Fibroblast of lung (primary cell): Measurements from ENCODE around the gene SLMAP. TPM values are rescaled to one million over a fixed set of nuclear protein-coding genes. Genes with fewer than 3 reads are reported as not detected.

Experiments used
- DNase-seq, 2 donors: peaks; one replicate each; pipeline versions ENCODE4 v3.0.0 to v3.0.0-alpha.2; 2010; ENCODE audit warnings: low read depth in 2 of 2
- H2AFZ ChIP-seq: 2 replicates; pipeline ENCODE4 v1.5.1; 2012; ENCODE audit warnings: low read length, control low read depth, inconsistent platforms
- H3K27ac ChIP-seq: 2 replicates; pipeline ENCODE4 v1.5.1; 2011; ENCODE audit warnings: low read length, control low read depth; ENCODE audit not compliant: insufficient read depth
- H3K27me3 ChIP-seq: 2 replicates; pipeline ENCODE4 v1.5.1; 2011; ENCODE audit warnings: mild to moderate bottlenecking, low read length; ENCODE audit not compliant: control insufficient read depth, insufficient read depth
- H3K36me3 ChIP-seq: 2 replicates; pipeline ENCODE4 v1.5.1; 2011; ENCODE audit warnings: low read length; ENCODE audit not compliant: control insufficient read depth, insufficient read depth
- H3K4me1 ChIP-seq: 2 replicates; pipeline ENCODE4 v1.5.1; 2011; ENCODE audit warnings: low read length; ENCODE audit not compliant: control insufficient read depth, insufficient read depth; ENCODE audit errors: extremely low read depth
- H3K4me2 ChIP-seq: 2 replicates; pipeline ENCODE4 v1.5.1; 2011; ENCODE audit warnings: low read length, control low read depth; ENCODE audit not compliant: insufficient read depth; ENCODE audit errors: extremely low read depth
- H3K4me3 ChIP-seq, 4 experiments: fragments of 200-600 bp in 1 of 4; sonication (generic) in 1 of 4; replicated peaks in 1 of 4; 2 replicates each; pipeline ENCODE4 v1.5.1; 2011 to 2016; ENCODE audit warnings: low read length in 4 of 4, low read depth in 3 of 4, mild to moderate bottlenecking in 3 of 4, control low read depth in 2 of 4, inconsistent platforms in 1 of 4, mixed read lengths in 1 of 4; ENCODE audit not compliant: insufficient read depth in 1 of 4; ENCODE audit errors: control extremely low read depth in 1 of 4
- H3K79me2 ChIP-seq: 2 replicates; pipeline ENCODE4 v1.5.1; 2012; ENCODE audit warnings: mild to moderate bottlenecking, low read length, inconsistent platforms; ENCODE audit not compliant: control insufficient read depth, insufficient read depth
- H3K9ac ChIP-seq: 2 replicates; pipeline ENCODE4 v1.5.1; 2011; ENCODE audit warnings: mild to moderate bottlenecking, low read length, control low read depth; ENCODE audit not compliant: insufficient read depth
- H3K9me3 ChIP-seq: 2 replicates; pipeline ENCODE4 v1.5.1; 2012; ENCODE audit warnings: low read depth, low read length; ENCODE audit not compliant: control insufficient read depth, insufficient read depth
- H4K20me1 ChIP-seq: 2 replicates; pipeline ENCODE4 v1.5.1; 2011; ENCODE audit warnings: low read length; ENCODE audit not compliant: control insufficient read depth, insufficient read depth; ENCODE audit errors: extremely low read depth
- EZH2 ChIP-seq: IDR thresholded peaks from 2 replicates; pipeline ENCODE4 v1.5.1; 2012; ENCODE audit warnings: low read length, control low read depth, mild to moderate bottlenecking; ENCODE audit errors: missing control alignments
- polyA plus RNA-seq, 2 donors: library from polyadenylated mRNA; depleted of rRNA in 1 of 2; stranded (reverse) in 1 of 2; unstranded in 1 of 2; fragments of >200 nt; gene quantifications; 2 replicates each; pipeline ENCODE4 v1.2.1, GENCODE V29; 2011 to 2012; ENCODE audit warnings: missing spikeins in 1 of 2
- total RNA-seq: library from RNA; depleted of rRNA; stranded (reverse); fragments of >200 nt; gene quantifications from 2 replicates; pipeline ENCODE4 v1.2.1, GENCODE V29; 2014
- TF ChIP-seq, protein P1 (sequence below), 2 donors: IDR thresholded peaks in 1 of 2; conservative IDR thresholded peaks in 1 of 2; 1 replicate in 1 of 2; 2 replicates in 1 of 2; pipeline ENCODE4 v1.5.1; 2011 to 2012; ENCODE audit warnings: low read length in 2 of 2, control low read depth in 1 of 2, inconsistent platforms in 1 of 2, low read depth in 1 of 2, mild to moderate bottlenecking in 1 of 2

The SLMAP gene
- total and polyA plus RNA-seq, 2 donors (not counting 1 experiment from before 2014, with no cell fraction given), result 35.3 to 55.5 TPM

DNA sequence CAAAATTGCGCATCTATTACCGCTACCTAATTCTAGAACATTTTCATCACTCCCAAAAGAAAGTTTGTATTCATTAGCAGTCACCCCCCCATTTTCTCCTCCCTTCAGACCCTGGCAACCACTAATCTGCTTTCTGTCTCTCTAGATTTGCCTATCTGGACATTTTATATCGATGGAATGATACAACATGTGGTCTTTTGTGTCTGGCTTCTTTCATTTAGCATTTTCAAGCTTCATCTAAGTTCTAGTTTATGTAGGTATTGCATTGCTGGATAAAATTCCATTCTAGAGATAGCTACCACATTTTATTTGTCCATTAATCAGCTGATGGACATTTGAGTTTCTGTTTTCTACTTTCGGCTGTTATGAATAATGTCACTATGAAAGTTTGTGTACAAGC lies 38.4 kb downstream of the SLMAP start:
- Histone ChIP-seq H2AFZ (no peak overlapping the region), H3K4me2 (no peak overlapping the region), H3K9me3 (no peaks in the 10 kb centered on the region), H4K20me1 (no peaks in the 10 kb centered on the region), H3K27me3 (no peaks in the 10 kb centered on the region), H3K36me3 (no peaks in the 10 kb centered on the region), H3K4me1 (peaks cover 5% of the 10 kb centered on the region), H3K79me2 (peaks cover 24% of the 10 kb centered on the region), H3K4me3 (no peak overlapping the region), H3K9ac (no peak overlapping the region), H3K27ac (no peak overlapping the region)
- no peak for DNase-seq
- TF ChIP-seq EZH2, result no peak
- TF ChIP-seq, protein P1, sequence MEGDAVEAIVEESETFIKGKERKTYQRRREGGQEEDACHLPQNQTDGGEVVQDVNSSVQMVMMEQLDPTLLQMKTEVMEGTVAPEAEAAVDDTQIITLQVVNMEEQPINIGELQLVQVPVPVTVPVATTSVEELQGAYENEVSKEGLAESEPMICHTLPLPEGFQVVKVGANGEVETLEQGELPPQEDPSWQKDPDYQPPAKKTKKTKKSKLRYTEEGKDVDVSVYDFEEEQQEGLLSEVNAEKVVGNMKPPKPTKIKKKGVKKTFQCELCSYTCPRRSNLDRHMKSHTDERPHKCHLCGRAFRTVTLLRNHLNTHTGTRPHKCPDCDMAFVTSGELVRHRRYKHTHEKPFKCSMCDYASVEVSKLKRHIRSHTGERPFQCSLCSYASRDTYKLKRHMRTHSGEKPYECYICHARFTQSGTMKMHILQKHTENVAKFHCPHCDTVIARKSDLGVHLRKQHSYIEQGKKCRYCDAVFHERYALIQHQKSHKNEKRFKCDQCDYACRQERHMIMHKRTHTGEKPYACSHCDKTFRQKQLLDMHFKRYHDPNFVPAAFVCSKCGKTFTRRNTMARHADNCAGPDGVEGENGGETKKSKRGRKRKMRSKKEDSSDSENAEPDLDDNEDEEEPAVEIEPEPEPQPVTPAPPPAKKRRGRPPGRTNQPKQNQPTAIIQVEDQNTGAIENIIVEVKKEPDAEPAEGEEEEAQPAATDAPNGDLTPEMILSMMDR (conservative IDR thresholded peaks at IDR 0.05 in 1 of 2, IDR thresholded peaks at IDR 0.05 in 1 of 2; ENCODE audit: low read depth in 1 of 2, low read length in 2 of 2), result no peak

DNA sequence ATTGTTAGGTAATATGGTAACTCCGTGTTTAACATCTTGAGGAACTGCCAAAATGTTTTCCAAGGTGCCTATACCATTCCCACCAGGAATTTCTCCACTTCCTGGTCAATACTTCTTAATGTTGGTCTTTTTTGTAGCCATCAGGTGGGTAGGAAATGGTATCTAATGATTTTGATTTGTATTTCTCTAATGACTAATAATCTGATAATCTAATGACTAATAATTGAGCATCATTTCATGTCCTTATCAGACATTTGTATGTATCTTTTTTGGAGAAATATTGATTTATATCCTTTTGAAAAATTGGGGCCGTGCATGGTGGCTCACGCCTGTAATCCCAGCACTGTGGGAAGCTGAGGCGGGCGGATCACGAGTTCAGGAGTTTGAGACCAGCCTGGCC lies 38.8 kb downstream of the SLMAP start:
- Histone ChIP-seq H3K27me3 (no peaks in the 10 kb centered on the region), H3K9me3 (no peaks in the 10 kb centered on the region), H3K9ac (no peak overlapping the region), H3K4me3 (no peak overlapping the region), H2AFZ (no peak overlapping the region), H4K20me1 (no peaks in the 10 kb centered on the region), H3K27ac (no peak overlapping the region), H3K36me3 (no peaks in the 10 kb centered on the region), H3K4me2 (no peak overlapping the region), H3K79me2 (peaks cover 28% of the 10 kb centered on the region), H3K4me1 (peaks cover 5% of the 10 kb centered on the region)
- TF ChIP-seq EZH2, result no peak
- TF ChIP-seq, protein P1 (conservative IDR thresholded peaks at IDR 0.05 in 1 of 2, IDR thresholded peaks at IDR 0.05 in 1 of 2; ENCODE audit: low read depth in 1 of 2, low read length in 2 of 2), result no peak
- DNase-seq, result no peak

DNA sequence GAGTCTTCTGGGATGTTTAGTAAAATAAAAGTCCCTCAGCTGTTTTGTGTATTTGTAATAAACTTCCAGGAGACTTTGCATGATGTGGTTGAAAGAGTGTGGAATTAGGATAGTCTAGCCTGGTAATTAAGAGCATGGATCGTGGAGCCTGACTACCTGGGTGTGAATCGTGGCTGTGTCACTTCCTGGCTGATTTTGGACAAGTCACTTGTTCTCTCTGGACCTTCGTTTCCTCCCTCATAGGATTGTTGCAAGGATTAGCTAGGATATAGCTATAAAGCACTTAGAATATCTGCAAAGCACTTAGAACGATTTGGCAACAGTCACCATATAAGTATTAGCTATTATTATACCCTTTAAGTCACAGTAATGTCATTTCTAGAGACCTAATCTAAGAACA lies 40.2 kb downstream of the SLMAP start:
- H4K20me1 ChIP-seq, result no peaks in the 10 kb centered on the region
- H3K9me3 ChIP-seq, result no peaks in the 10 kb centered on the region
- no peak overlapping the region for H3K9ac ChIP-seq
- H3K27ac ChIP-seq, result no peak overlapping the region
- H3K4me3 ChIP-seq, result no peak overlapping the region
- H3K36me3 ChIP-seq, result no peaks in the 10 kb centered on the region
- DNase-seq, result no peak
- H3K4me2 ChIP-seq, result no peak overlapping the region
- H3K79me2 ChIP-seq, result peaks cover 31% of the 10 kb centered on the region
- H3K4me1 ChIP-seq, result peaks cover 5% of the 10 kb centered on the region
- no peak overlapping the region for H2AFZ ChIP-seq
- TF ChIP-seq, protein P1 (conservative IDR thresholded peaks at IDR 0.05 in 1 of 2, IDR thresholded peaks at IDR 0.05 in 1 of 2; ENCODE audit: low read depth in 1 of 2, low read length in 2 of 2), result no peak
- TF ChIP-seq EZH2, result no peak
- no peaks in the 10 kb centered on the region for H3K27me3 ChIP-seq
